ENCODE results near the gene ANKDD1A. TPM values are rescaled to one million over a fixed set of nuclear protein-coding genes. Genes with fewer than 3 reads are reported as not detected.
A peak's percentile ranks its signal among the peaks of the same experiment; 100 is the strongest.

Gene ANKDD1A
- total RNA-seq (10 to 100 TPM in 1 of 2 donors, 1 to 10 TPM in 1; 9.8 to 10.8 TPM), polyA plus RNA-seq (ENCODE audit: insufficient read length in 2 of 2) (10 to 100 TPM; 12.1 to 21.0 TPM)
- long read RNA-seq, donor 1, partial matches to known transcripts, result 15 of 43 reads
- long read RNA-seq, donor 1, other reads (novel, unspliced or antisense), result 28 of 43 reads
- long read RNA-seq, donor 2, partial matches to known transcripts, result 19 of 19 reads
- long read RNA-seq, donor 2, other reads (novel, unspliced or antisense), result 0 of 19 reads
- long read RNA-seq, donor 3, partial matches to known transcripts, result 14 of 14 reads
- long read RNA-seq, donor 3, other reads (novel, unspliced or antisense), result 0 of 14 reads
- long read RNA-seq, donor 4, partial matches to known transcripts, result 366 of 392 reads
- long read RNA-seq, donor 4, other reads (novel, unspliced or antisense), result 26 of 392 reads

DNA sequence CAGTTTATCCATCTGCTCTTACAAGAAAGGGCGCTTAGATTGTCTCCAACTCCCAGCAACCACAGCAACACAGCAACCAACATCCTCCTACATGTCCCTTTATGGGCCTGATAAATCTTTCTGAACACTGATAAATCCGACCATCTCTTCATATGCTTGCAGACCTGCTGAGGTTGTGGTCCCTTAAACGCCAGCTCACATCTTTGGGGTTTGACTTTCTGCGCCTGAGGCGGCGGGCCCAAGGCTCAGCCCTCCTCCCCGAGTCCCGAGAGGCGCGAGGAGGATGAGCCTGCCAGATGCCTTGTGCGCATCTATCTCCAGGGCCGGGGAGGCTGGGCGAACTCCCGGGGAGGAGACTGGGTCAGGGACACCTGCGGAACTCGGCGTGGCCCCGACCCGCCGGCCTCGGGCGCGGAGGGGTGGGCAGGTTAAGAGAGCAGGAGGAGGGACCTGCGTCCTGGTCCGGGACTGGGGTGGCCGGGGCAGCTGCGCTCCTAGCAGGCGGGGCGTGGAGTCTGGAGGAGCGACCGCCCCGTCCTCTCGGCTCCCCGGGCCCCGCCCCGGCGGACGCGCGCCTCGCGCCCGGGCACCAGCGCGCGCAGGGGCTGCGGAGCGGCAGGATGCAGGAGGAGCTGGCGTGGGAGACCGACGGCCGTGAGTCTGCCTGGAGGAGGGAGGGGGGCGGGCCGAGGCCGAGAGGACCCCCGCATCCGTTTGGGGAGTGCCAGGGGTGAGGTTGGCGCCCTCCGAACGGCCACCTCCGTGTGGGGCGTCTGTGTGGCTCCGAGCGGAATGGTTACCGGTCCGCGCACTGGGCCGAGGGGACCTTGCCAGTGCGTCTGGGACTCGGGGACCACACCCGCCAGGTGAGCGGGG lies at the start of gene ANKDD1A:
Gene ANKDD1A, plus strand, starts transcription at position 592 of the 876 bp plus-strand sequence. Its CDS starts 29 bp downstream, at position 621.
- Histone ChIP-seq H3K27me3 (ENCODE audit: control insufficient read depth, insufficient read depth, low read length) (peaks cover 16% of the 10 kb centered on the region), H3K4me3 (ENCODE audit: low read depth, low read length) (peak within 1 kb of the TSS; percentile 71), H3K4me1 (ENCODE audit: control insufficient read depth, insufficient read depth, low read length) (peaks cover 12% of the 10 kb centered on the region), H3K27ac (ENCODE audit: low read depth, low read length) (no peak within 1 kb of the TSS), H3K9me3 (ENCODE audit: control insufficient read depth, insufficient read depth, low read length) (no peaks in the 10 kb centered on the region), H3K36me3 (ENCODE audit: control insufficient read depth, insufficient read depth, low read length) (no peaks in the 10 kb centered on the region)
- DNase-seq (ENCODE audit: low read depth in 4 of 6, low spot score in 6 of 6), result peak in 4 of 6 donors; percentile 49 to 90 (median 68)
- 1% methylated on average over 72 of the region's 72 CpGs for WGBS (ENCODE audit: insufficient coverage)

DNA sequence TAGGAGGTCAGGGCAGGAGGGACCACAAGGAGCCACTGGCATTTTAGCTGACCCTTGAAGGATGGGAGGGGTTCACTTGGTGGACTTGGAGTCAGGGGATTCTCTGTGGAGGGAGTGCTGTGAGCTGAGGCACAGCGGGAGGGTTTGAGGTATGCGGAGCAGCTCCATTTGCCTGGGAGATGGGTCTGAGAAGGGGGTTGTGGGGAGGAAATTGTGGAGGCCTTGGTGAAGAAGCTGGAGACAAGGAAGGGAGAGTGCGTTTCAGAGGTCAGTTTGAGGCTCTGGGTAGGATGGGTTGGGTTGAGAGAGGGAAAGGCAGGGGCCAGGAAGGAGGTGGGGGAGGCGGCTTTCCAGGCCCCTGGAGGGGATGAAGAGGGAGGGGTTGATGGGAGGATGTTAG lies 49.7 kb upstream of the ANKDD1A start:
- Histone ChIP-seq H3K27ac (ENCODE audit: low read depth, low read length) (no peak overlapping the region), H3K27me3 (ENCODE audit: control insufficient read depth, insufficient read depth, low read length) (no peaks in the 10 kb centered on the region), H3K36me3 (ENCODE audit: control insufficient read depth, insufficient read depth, low read length) (peaks cover 60% of the 10 kb centered on the region), H3K4me3 (ENCODE audit: low read depth, low read length) (no peak overlapping the region), H3K9me3 (ENCODE audit: control insufficient read depth, insufficient read depth, low read length) (no peaks in the 10 kb centered on the region), H3K4me1 (ENCODE audit: control insufficient read depth, insufficient read depth, low read length) (peaks cover 48% of the 10 kb centered on the region)
- WGBS (ENCODE audit: insufficient coverage), result 84% methylated on average over 4 of the region's 4 CpGs
- DNase-seq (ENCODE audit: low read depth in 4 of 6, low spot score in 6 of 6), result no peak

DNA sequence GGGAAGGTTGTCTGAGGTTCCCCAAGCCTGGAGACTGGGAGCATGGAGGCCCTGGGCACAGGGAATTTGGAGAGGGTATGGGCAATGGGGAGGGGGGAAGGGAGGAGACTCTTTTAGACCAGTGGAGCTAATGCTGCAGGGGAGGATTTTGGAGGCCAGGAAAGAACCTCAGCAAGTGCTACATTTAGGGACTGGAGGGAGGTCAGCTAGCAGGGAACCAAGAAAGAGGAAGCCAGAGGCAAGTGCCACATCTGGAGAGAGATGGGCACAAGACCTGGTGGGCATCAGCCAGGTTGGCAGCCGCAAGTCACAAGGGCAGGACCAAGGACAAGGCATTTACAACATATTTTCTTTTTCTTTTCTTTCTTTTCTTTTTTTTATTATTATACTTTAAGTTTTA lies 49.3 kb upstream of the ANKDD1A start:
- no CpG with 5 or more reads among the region's 1 CpG for WGBS (ENCODE audit: insufficient coverage)

DNA sequence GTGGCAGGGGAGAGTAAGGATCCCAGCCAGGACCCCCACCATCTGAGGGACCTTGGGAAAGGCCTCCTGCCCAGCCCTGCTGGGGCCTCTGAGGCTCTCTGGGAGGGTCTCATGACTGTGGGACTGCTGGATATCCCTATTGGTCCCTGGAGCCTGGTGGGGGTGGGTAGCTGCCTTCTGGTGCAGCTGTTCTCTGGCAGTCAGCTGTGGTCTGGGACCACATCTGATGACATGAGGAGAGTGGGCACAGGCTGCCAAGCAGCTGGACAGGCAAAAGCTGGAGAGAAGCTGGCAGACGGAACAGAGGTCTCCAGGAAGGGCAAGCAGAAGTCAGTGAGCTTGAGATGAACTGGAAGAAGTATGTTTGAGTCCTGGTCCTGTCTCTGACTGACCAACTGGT lies 47.6 kb upstream of the ANKDD1A start:
- Histone ChIP-seq H3K36me3 (ENCODE audit: control insufficient read depth, insufficient read depth, low read length) (peaks cover 62% of the 10 kb centered on the region), H3K4me3 (ENCODE audit: low read depth, low read length) (no peak overlapping the region)

More for the DNA sequence above, 49.3 kb upstream of the ANKDD1A start:
- H3K27ac ChIP-seq (ENCODE audit: low read depth, low read length), result no peak overlapping the region
- H3K27me3 ChIP-seq (ENCODE audit: control insufficient read depth, insufficient read depth, low read length), result no peaks in the 10 kb centered on the region
- H3K4me1 ChIP-seq (ENCODE audit: control insufficient read depth, insufficient read depth, low read length), result peaks cover 48% of the 10 kb centered on the region
- peaks cover 62% of the 10 kb centered on the region for H3K36me3 ChIP-seq (ENCODE audit: control insufficient read depth, insufficient read depth, low read length)
- H3K9me3 ChIP-seq (ENCODE audit: control insufficient read depth, insufficient read depth, low read length), result no peaks in the 10 kb centered on the region
- H3K4me3 ChIP-seq (ENCODE audit: low read depth, low read length), result no peak overlapping the region
- no peak for DNase-seq (ENCODE audit: low read depth in 4 of 6, low spot score in 6 of 6)

GRCh38 chr15:64865126-64865997 lies 46.3 kb upstream of the ANKDD1A start:
- peaks cover 52% of the 10 kb centered on the region for H3K36me3 ChIP-seq (ENCODE audit: control insufficient read depth, insufficient read depth, low read length)
- 90% methylated on average over 11 of the region's 12 CpGs for WGBS (ENCODE audit: insufficient coverage)

More for the DNA sequence above, 47.6 kb upstream of the ANKDD1A start:
- Histone ChIP-seq H3K27ac (ENCODE audit: low read depth, low read length) (no peak overlapping the region), H3K9me3 (ENCODE audit: control insufficient read depth, insufficient read depth, low read length) (no peaks in the 10 kb centered on the region), H3K27me3 (ENCODE audit: control insufficient read depth, insufficient read depth, low read length) (no peaks in the 10 kb centered on the region), H3K4me1 (ENCODE audit: control insufficient read depth, insufficient read depth, low read length) (peaks cover 43% of the 10 kb centered on the region)
- DNase-seq (ENCODE audit: low read depth in 4 of 6, low spot score in 6 of 6), result no peak
- 62% methylated on average over 1 of the region's 1 CpG for WGBS (ENCODE audit: insufficient coverage)

GRCh38 chr15:64865998-64866520 lies 45.6 kb upstream of the ANKDD1A start:
- H3K27ac ChIP-seq (ENCODE audit: low read depth, low read length), result peak overlapping the region; percentile 79
- DNase-seq (ENCODE audit: low read depth in 4 of 6, low spot score in 6 of 6), result peak in 2 of 6 donors; percentile 24 to 61
- H3K9me3 ChIP-seq (ENCODE audit: control insufficient read depth, insufficient read depth, low read length), result no peaks in the 10 kb centered on the region
- WGBS (ENCODE audit: insufficient coverage), result 55% methylated on average over 5 of the region's 6 CpGs
- peaks cover 33% of the 10 kb centered on the region for H3K4me1 ChIP-seq (ENCODE audit: control insufficient read depth, insufficient read depth, low read length)
- H3K36me3 ChIP-seq (ENCODE audit: control insufficient read depth, insufficient read depth, low read length), result peaks cover 47% of the 10 kb centered on the region
- H3K4me3 ChIP-seq (ENCODE audit: low read depth, low read length), result no peak overlapping the region
- H3K27me3 ChIP-seq (ENCODE audit: control insufficient read depth, insufficient read depth, low read length), result no peaks in the 10 kb centered on the region

More at GRCh38 chr15:64865126-64865997, 46.3 kb upstream of the ANKDD1A start:
- no peak for DNase-seq (ENCODE audit: low read depth in 4 of 6, low spot score in 6 of 6)
- H3K27me3 ChIP-seq (ENCODE audit: control insufficient read depth, insufficient read depth, low read length), result no peaks in the 10 kb centered on the region
- peak overlapping the region; percentile 79 for H3K27ac ChIP-seq (ENCODE audit: low read depth, low read length)
- H3K4me3 ChIP-seq (ENCODE audit: low read depth, low read length), result no peak overlapping the region
- peaks cover 39% of the 10 kb centered on the region for H3K4me1 ChIP-seq (ENCODE audit: control insufficient read depth, insufficient read depth, low read length)
- H3K9me3 ChIP-seq (ENCODE audit: control insufficient read depth, insufficient read depth, low read length), result no peaks in the 10 kb centered on the region

GRCh38 chr15:64869501-64869900 lies 42.2 kb upstream of the ANKDD1A start:
- no peak for DNase-seq (ENCODE audit: low read depth in 4 of 6, low spot score in 6 of 6)
- H3K4me3 ChIP-seq (ENCODE audit: low read depth, low read length), result no peak overlapping the region
- H3K27ac ChIP-seq (ENCODE audit: low read depth, low read length), result no peak overlapping the region
- H3K4me1 ChIP-seq (ENCODE audit: control insufficient read depth, insufficient read depth, low read length), result peaks cover 29% of the 10 kb centered on the region
- H3K27me3 ChIP-seq (ENCODE audit: control insufficient read depth, insufficient read depth, low read length), result no peaks in the 10 kb centered on the region
- no peaks in the 10 kb centered on the region for H3K9me3 ChIP-seq (ENCODE audit: control insufficient read depth, insufficient read depth, low read length)
- H3K36me3 ChIP-seq (ENCODE audit: control insufficient read depth, insufficient read depth, low read length), result peaks cover 26% of the 10 kb centered on the region

DNA sequence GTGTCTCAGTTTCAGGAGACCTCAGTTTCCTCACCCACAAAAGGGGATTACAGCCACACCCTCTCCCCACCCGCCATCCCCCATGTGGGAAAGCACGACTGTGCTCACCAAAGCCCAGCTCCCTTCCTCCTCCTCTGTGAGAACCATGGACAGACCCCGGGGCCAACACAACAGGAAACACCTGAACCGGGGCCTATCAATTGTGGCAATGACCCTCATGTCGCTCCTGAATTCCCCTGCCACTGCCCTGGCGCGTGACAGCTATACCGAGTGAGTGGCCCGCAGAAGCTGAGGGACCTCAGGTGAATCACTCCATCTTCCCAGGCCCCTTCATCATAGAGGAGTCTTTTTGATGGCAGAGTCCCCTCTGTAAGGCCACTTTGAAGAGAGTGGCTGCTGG lies 41.3 kb upstream of the ANKDD1A start:
- Histone ChIP-seq H3K4me3 (ENCODE audit: low read depth, low read length) (no peak overlapping the region), H3K27me3 (ENCODE audit: control insufficient read depth, insufficient read depth, low read length) (no peaks in the 10 kb centered on the region), H3K27ac (ENCODE audit: low read depth, low read length) (no peak overlapping the region), H3K4me1 (ENCODE audit: control insufficient read depth, insufficient read depth, low read length) (peaks cover 22% of the 10 kb centered on the region), H3K9me3 (ENCODE audit: control insufficient read depth, insufficient read depth, low read length) (no peaks in the 10 kb centered on the region), H3K36me3 (ENCODE audit: control insufficient read depth, insufficient read depth, low read length) (peaks cover 18% of the 10 kb centered on the region)
- no peak for DNase-seq (ENCODE audit: low read depth in 4 of 6, low spot score in 6 of 6)
- WGBS (ENCODE audit: insufficient coverage), result 85% methylated on average over 9 of the region's 9 CpGs

All from spinal cord (tissue), 10 donors.